Uterus (tissue), 2 donors: ENCODE data around the gene NHP2.

ENCODE experiments used
- POLR2A ChIP-seq, 2 donors: fragments of 450-650 bp; IDR thresholded peaks; one replicate each; pipeline ENCODE4 v1.6.1; 2016; ENCODE audit warnings: antibody characterized with exemption in 2 of 2, mild to moderate bottlenecking in 1 of 2, moderate library complexity in 1 of 2
- TF ChIP-seq, protein P1 (sequence below), 4 experiments: fragments of 200-600 bp in 2 of 4; fragments of 450-650 bp in 2 of 4; sonication (generic) in 2 of 4; IDR thresholded peaks; one replicate each; pipeline ENCODE4 v1.5.1; 2016 to 2019; ENCODE audit warnings: antibody characterized with exemption in 4 of 4, mild to moderate bottlenecking in 2 of 4, moderate library complexity in 1 of 4

DNA sequence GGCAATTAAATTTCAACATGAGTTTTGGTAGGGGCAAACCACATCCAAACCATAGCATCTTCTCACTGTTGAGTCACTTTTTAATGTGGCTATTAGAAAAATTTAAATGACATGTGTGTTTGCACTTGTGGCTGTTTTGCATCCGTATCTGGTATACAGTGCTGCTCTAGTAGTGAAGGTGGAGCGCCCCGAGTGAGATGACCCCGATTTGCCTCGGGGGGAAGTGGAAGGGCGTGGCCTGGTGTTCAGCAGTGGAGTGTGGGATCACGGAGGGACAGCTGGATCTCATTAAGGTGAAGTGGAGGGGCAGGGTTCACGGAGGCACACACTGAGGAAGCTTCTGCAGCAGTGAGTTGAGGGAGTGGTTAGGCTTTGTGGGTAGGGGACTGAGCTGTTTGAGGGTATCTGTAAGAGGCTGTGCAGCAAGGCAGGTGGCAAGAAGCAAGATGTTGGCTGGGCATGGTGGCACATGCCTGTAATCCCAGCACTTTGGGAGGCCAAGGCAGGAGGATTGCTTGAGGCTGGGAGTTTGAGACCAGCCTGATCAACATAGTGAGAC lies 39.6 kb upstream of the NHP2 start:
- TF ChIP-seq, protein P1, sequence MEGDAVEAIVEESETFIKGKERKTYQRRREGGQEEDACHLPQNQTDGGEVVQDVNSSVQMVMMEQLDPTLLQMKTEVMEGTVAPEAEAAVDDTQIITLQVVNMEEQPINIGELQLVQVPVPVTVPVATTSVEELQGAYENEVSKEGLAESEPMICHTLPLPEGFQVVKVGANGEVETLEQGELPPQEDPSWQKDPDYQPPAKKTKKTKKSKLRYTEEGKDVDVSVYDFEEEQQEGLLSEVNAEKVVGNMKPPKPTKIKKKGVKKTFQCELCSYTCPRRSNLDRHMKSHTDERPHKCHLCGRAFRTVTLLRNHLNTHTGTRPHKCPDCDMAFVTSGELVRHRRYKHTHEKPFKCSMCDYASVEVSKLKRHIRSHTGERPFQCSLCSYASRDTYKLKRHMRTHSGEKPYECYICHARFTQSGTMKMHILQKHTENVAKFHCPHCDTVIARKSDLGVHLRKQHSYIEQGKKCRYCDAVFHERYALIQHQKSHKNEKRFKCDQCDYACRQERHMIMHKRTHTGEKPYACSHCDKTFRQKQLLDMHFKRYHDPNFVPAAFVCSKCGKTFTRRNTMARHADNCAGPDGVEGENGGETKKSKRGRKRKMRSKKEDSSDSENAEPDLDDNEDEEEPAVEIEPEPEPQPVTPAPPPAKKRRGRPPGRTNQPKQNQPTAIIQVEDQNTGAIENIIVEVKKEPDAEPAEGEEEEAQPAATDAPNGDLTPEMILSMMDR (IDR thresholded peaks at IDR 0.05) = no peak
- no peak for TF ChIP-seq POLR2A (IDR thresholded peaks at IDR 0.05)
